ENCODE measurements around the gene EHD4. TPM values are rescaled to one million over a fixed set of nuclear protein-coding genes. Genes with fewer than 3 reads are reported as not detected.

The EHD4 gene
- total RNA-seq, 1 donor from 2014 or later, result 64.9 TPM

DNA sequence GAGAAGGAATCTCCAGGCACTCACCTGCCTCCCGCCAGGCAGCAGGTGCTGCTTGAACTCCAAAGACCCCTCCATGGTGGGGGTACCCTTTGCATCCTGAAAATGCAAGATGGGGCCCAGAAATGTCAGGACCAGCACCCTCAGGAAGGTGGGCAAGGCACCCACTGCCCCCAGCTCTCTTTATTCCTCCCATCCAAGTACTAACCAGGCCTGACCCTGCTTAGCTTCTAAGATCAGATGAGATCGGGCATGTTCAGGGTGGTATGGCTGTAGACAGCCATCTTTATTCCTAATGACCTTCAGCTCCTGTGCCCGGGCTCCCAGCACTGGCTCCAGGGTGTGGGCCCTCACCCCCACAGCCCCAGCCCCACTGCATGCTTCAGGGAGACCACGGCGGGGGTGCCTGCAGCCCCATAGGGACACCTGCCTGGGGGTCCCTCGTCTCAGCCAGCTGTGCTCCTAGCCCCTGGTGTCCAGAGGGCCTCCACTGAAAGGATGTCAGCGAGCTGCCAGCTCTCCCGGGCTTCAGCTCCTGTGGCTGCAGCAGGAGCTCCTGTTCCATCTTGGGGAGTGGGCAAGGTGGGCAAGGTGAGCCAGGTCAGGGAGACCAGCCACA lies 120.5 kb downstream of the EHD4 start:
- no peaks in the 10 kb centered on the region for H3K4me1 Mint-ChIP-seq (ENCODE audit: unreplicated experiment)
- peaks cover 12% of the 10 kb centered on the region for H3K36me3 Mint-ChIP-seq (ENCODE audit: low read depth, unreplicated experiment)
- H3K27ac Mint-ChIP-seq (ENCODE audit: unreplicated experiment), result no peak overlapping the region

GRCh38 chr15:41851167-41851523 lies 121.2 kb downstream of the EHD4 start:
- Mint-ChIP-seq H3K27ac (ENCODE audit: unreplicated experiment) (no peak overlapping the region), H3K4me3 (ENCODE audit: unreplicated experiment) (no peak overlapping the region), H3K27me3 (ENCODE audit: unreplicated experiment) (peaks cover 6% of the 10 kb centered on the region), H3K9me3 (ENCODE audit: unreplicated experiment) (no peaks in the 10 kb centered on the region), H3K4me1 (ENCODE audit: unreplicated experiment) (no peaks in the 10 kb centered on the region), H3K36me3 (ENCODE audit: low read depth, unreplicated experiment) (peaks cover 14% of the 10 kb centered on the region)
- DNase-seq (ENCODE audit: low spot score), result no peak
- TF ChIP-seq, protein P1, sequence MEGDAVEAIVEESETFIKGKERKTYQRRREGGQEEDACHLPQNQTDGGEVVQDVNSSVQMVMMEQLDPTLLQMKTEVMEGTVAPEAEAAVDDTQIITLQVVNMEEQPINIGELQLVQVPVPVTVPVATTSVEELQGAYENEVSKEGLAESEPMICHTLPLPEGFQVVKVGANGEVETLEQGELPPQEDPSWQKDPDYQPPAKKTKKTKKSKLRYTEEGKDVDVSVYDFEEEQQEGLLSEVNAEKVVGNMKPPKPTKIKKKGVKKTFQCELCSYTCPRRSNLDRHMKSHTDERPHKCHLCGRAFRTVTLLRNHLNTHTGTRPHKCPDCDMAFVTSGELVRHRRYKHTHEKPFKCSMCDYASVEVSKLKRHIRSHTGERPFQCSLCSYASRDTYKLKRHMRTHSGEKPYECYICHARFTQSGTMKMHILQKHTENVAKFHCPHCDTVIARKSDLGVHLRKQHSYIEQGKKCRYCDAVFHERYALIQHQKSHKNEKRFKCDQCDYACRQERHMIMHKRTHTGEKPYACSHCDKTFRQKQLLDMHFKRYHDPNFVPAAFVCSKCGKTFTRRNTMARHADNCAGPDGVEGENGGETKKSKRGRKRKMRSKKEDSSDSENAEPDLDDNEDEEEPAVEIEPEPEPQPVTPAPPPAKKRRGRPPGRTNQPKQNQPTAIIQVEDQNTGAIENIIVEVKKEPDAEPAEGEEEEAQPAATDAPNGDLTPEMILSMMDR (IDR thresholded peaks at IDR 0.05; ENCODE audit: unreplicated experiment), result no peak

More for the DNA sequence above, 120.5 kb downstream of the EHD4 start:
- TF ChIP-seq, protein P1 (IDR thresholded peaks at IDR 0.05; ENCODE audit: unreplicated experiment), result no peak
- H3K27me3 Mint-ChIP-seq (ENCODE audit: unreplicated experiment), result peaks cover 6% of the 10 kb centered on the region
- no peak overlapping the region for H3K4me3 Mint-ChIP-seq (ENCODE audit: unreplicated experiment)
- DNase-seq (ENCODE audit: low spot score), result no peak
- no peaks in the 10 kb centered on the region for H3K9me3 Mint-ChIP-seq (ENCODE audit: unreplicated experiment)

GRCh38 chr15:41850482-41851166 lies 121.7 kb downstream of the EHD4 start:
- no peak for DNase-seq (ENCODE audit: low spot score)
- TF ChIP-seq, protein P1 (IDR thresholded peaks at IDR 0.05; ENCODE audit: unreplicated experiment), result no peak
- no peak overlapping the region for H3K27ac Mint-ChIP-seq (ENCODE audit: unreplicated experiment)
- no peaks in the 10 kb centered on the region for H3K4me1 Mint-ChIP-seq (ENCODE audit: unreplicated experiment)
- peaks cover 12% of the 10 kb centered on the region for H3K36me3 Mint-ChIP-seq (ENCODE audit: low read depth, unreplicated experiment)
- H3K4me3 Mint-ChIP-seq (ENCODE audit: unreplicated experiment), result no peak overlapping the region
- H3K27me3 Mint-ChIP-seq (ENCODE audit: unreplicated experiment), result peaks cover 6% of the 10 kb centered on the region
- H3K9me3 Mint-ChIP-seq (ENCODE audit: unreplicated experiment), result no peaks in the 10 kb centered on the region

- Mint-ChIP-seq H3K27ac (ENCODE audit: unreplicated experiment) (peak overlapping the region; percentile 30), H3K4me1 (ENCODE audit: unreplicated experiment) (no peaks in the 10 kb centered on the region), H3K27me3 (ENCODE audit: unreplicated experiment) (peaks cover 3% of the 10 kb centered on the region), H3K36me3 (ENCODE audit: low read depth, unreplicated experiment) (peaks cover 12% of the 10 kb centered on the region), H3K9me3 (ENCODE audit: unreplicated experiment) (no peaks in the 10 kb centered on the region), H3K4me3 (ENCODE audit: unreplicated experiment) (no peak overlapping the region)
- TF ChIP-seq, protein P1 (IDR thresholded peaks at IDR 0.05; ENCODE audit: unreplicated experiment), result no peak
- DNase-seq (ENCODE audit: low spot score), result no peak
Measured at GRCh38 chr15:41849861-41850260, 122.5 kb downstream of the EHD4 start.

- H3K27ac Mint-ChIP-seq (ENCODE audit: unreplicated experiment), result peak overlapping the region; percentile 9
Measured at GRCh38 chr15:41849204-41849603, 123.2 kb downstream of the EHD4 start.

More at GRCh38 chr15:41849204-41849603, 123.2 kb downstream of the EHD4 start:
- H3K9me3 Mint-ChIP-seq (ENCODE audit: unreplicated experiment), result no peaks in the 10 kb centered on the region
- H3K36me3 Mint-ChIP-seq (ENCODE audit: low read depth, unreplicated experiment), result peaks cover 12% of the 10 kb centered on the region
- no peak overlapping the region for H3K4me3 Mint-ChIP-seq (ENCODE audit: unreplicated experiment)
- H3K4me1 Mint-ChIP-seq (ENCODE audit: unreplicated experiment), result no peaks in the 10 kb centered on the region
- no peak for DNase-seq (ENCODE audit: low spot score)
- peaks cover 3% of the 10 kb centered on the region for H3K27me3 Mint-ChIP-seq (ENCODE audit: unreplicated experiment)
- TF ChIP-seq, protein P1 (IDR thresholded peaks at IDR 0.05; ENCODE audit: unreplicated experiment), result no peak
